ENCODE measurements around the gene SOWAHA. TPM values are rescaled to one million over a fixed set of nuclear protein-coding genes. Genes with fewer than 3 reads are reported as not detected.
A peak's percentile ranks its signal among the peaks of the same experiment; 100 is the strongest.

SOWAHA gene
- total RNA-seq, 1 experiment from 2014 or later = 0.20 TPM

DNA sequence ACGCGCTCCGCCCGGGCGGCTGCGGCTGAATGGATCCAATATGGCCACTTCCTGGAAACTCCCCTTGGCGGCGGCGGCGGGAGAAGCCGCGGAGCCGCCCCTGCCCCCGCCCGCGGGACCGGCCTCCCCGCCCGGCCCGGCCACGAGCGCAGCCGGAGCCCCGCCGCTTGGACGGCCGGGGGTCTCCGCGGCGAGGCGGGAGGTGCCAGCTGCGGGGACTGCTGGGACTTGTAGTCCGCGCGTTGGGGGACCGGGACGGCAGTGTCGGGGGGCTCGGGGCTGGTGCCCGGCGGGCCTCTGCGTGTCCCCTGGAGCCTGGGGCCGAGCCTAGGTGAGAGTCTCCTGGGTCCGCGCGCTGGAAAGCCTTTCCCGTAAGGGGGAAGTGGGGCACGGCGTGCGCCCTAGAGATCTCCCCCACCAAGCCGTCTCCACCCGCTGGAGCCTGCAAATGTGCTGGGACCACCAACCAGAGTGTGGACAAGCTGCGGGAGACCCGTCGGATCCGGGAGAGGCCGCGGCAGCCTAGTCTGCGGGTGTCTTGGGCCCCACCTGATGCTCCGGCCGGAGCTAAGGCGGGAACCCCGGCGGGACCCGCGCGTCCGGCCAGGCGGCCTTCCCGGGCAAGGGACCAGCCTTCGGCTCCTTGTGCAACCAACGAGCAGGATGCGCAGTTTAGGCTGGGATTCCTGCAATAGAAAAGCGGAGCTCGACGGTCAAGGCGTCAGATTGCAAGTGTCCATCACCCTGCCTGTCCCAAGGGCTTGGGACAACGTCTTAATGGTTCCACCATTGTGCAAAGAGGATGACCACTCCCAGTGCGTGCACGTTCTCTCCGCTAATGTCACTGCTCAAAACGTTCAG lies 35.7 kb upstream of the SOWAHA start, which contains the start of gene SEPTIN8:
SEPTIN8 (minus strand) TSS at position 31 of the 861 bp plus-strand sequence. CDS start 102 bp downstream, outside the sequence.
- H3K18ac ChIP-seq (ENCODE audit: insufficient read length, low read depth, low read length) = peak within 1 kb of the TSS; percentile 39
- peaks cover 15 to 19% of the 10 kb centered on the region in 2 experiments for H3K4me1 Mint-ChIP-seq
- H3K9me3 Mint-ChIP-seq = no peaks in the 10 kb centered on the region; a peak in 1 of 5 replicates
- no peak within 1 kb of the TSS for H2BK15ac ChIP-seq (ENCODE audit: low read depth, low read length)
- H4K5ac ChIP-seq (ENCODE audit: insufficient read length, low read depth, low read length) = no peak within 1 kb of the TSS
- H3K36me3 Mint-ChIP-seq (ENCODE audit: insufficient read depth in 1 of 3, low read depth in 3 of 3) = no peaks in the 10 kb centered on the region
- peaks cover 2% of the 10 kb centered on the region for H3K79me1 ChIP-seq (ENCODE audit: insufficient read depth, low read depth, low read length, poor library complexity, severe bottlenecking)
- no peak within 1 kb of the TSS for H3K9ac ChIP-seq (ENCODE audit: extremely low read depth, insufficient read length, low read length)
- no peaks in the 10 kb centered on the region for H4K20me1 ChIP-seq (ENCODE audit: control insufficient read depth, insufficient read depth, insufficient read length)
- no peak within 1 kb of the TSS for H3K56ac ChIP-seq (ENCODE audit: insufficient read length, low read depth, low read length)
- H3K23ac ChIP-seq (ENCODE audit: insufficient read length, low read depth, low read length) = no peak within 1 kb of the TSS
- H3K14ac ChIP-seq (ENCODE audit: insufficient read depth, low read length) = no peak within 1 kb of the TSS
- peak within 1 kb of the TSS; percentile 65 to 80 for H3K4me3 Mint-ChIP-seq
- no peak within 1 kb of the TSS for H2BK12ac ChIP-seq (ENCODE audit: insufficient read length, low read depth, low read length)
- H2BK5ac ChIP-seq (ENCODE audit: insufficient read length, low read length) = no peak within 1 kb of the TSS
- H4K91ac ChIP-seq (ENCODE audit: insufficient read length, low read depth, low read length) = no peak within 1 kb of the TSS
- no peak within 1 kb of the TSS for H4K8ac ChIP-seq (replicated peaks; ENCODE audit: insufficient read length, low read depth, low read length)
- no peak within 1 kb of the TSS for H3K4ac ChIP-seq (ENCODE audit: low read depth, low read length)
- no peak within 1 kb of the TSS for H2AFZ ChIP-seq (ENCODE audit: low read length)
- H3K27ac Mint-ChIP-seq = no peak within 1 kb of the TSS
- WGBS (ENCODE audit: extremely low coverage, insufficient read length, low lambda C conversion rate) = no CpG with 5 or more reads among the region's 82 CpGs
- H3K4me2 ChIP-seq (ENCODE audit: insufficient read depth, insufficient read length, low read length) = peak within 1 kb of the TSS; percentile 67
- peaks cover 16% of the 10 kb centered on the region; the same call in 1 of the 2 replicates for H3K27me3 ChIP-seq (ENCODE audit: insufficient read depth, low read length)
- no peak for TF ChIP-seq CTCF (conservative IDR thresholded peaks at IDR 0.05)
- H2AK5ac ChIP-seq (ENCODE audit: insufficient read length, low read length) = no peak within 1 kb of the TSS
- H3K27me3 Mint-ChIP-seq (ENCODE audit: low read depth) = peaks cover 74% of the 10 kb centered on the region
- H3K23me2 ChIP-seq (ENCODE audit: insufficient read length, low read depth, low read length, poor library complexity, severe bottlenecking) = peaks cover 13% of the 10 kb centered on the region
- H2BK20ac ChIP-seq (ENCODE audit: low read depth, low read length, poor library complexity, severe bottlenecking) = no peak within 1 kb of the TSS
- H3T11ph ChIP-seq (ENCODE audit: low read length) = no peak within 1 kb of the TSS
- H3K4me1 ChIP-seq (ENCODE audit: insufficient read depth, low read length) = peaks cover 6% of the 10 kb centered on the region; the same call in 1 of the 2 replicates
- no peak within 1 kb of the TSS for H2BK120ac ChIP-seq (ENCODE audit: low read depth, low read length, poor library complexity, severe bottlenecking)
- H3K79me2 ChIP-seq (ENCODE audit: insufficient read depth, low read length) = peaks cover 2% of the 10 kb centered on the region; the same call in 1 of the 2 replicates
- H3K9me3 ChIP-seq (ENCODE audit: control insufficient read depth, low read depth, low read length) = no peaks in the 10 kb centered on the region
- no peak within 1 kb of the TSS for H3K27ac ChIP-seq (ENCODE audit: insufficient read length, low read depth, low read length)
- DNase-seq = peak; percentile 53
